Right lung (tissue), 10 donors: ENCODE measurements around the gene MIEN1. TPM values are rescaled to one million over a fixed set of nuclear protein-coding genes. Genes with fewer than 3 reads are reported as not detected.
"Not testable (repeated sequence)": the region's sequence is repeated elsewhere in the genome, so short reads cannot be mapped to it uniquely, and the experiment has no call there.

Experiments used
- DNase-seq, 2 donors: peaks; one replicate each; pipeline ENCODE4 v3.0.0-alpha.2; 2013
- long read RNA-seq, 8 donors: transcript quantifications; one replicate each; lab custom pipeline, GENCODE V29; 2026
- polyA plus RNA-seq, 5 donors: library from polyadenylated mRNA; unstranded; fragments of 120-200 nt; gene quantifications; one replicate each; pipeline versions ENCODE4 v1.2.1 to v1.2.3, GENCODE V29; 2013; ENCODE audit warnings: inconsistent platforms in 1 of 5, low replicate concordance in 1 of 5; ENCODE audit not compliant: insufficient read length in 5 of 5, insufficient read depth in 1 of 5

MIEN1 gene, protein sequence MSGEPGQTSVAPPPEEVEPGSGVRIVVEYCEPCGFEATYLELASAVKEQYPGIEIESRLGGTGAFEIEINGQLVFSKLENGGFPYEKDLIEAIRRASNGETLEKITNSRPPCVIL
- 10 to 100 TPM; 21.1 to 31.3 (median 24.0) TPM for polyA plus RNA-seq
- long read RNA-seq, donor 1, transcript MIEN1-201 (4 exons, 1,006 nt) = minor isoform, 32 of 89 reads
- long read RNA-seq, donor 1, transcript MIEN1-206 (1 exons, 1,999 nt) = major isoform, 52 of 89 reads
- long read RNA-seq, donor 1, partial matches to known transcripts = 0 of 89 reads
- long read RNA-seq, donor 1, other reads (novel, unspliced or antisense) = 0 of 89 reads
- long read RNA-seq, donor 2, transcript MIEN1-206 (1 exons, 1,999 nt) = minor isoform, 7 of 50 reads
- long read RNA-seq, donor 2, transcript MIEN1-201 (4 exons, 1,006 nt) = major isoform, 15 of 50 reads
- long read RNA-seq, donor 2, partial matches to known transcripts = 24 of 50 reads
- long read RNA-seq, donor 2, other reads (novel, unspliced or antisense) = 0 of 50 reads
- long read RNA-seq, donor 3, transcript MIEN1-201 (4 exons, 1,006 nt) = minor isoform, 19 of 85 reads
- long read RNA-seq, donor 3, transcript MIEN1-206 (1 exons, 1,999 nt) = major isoform, 62 of 85 reads
- long read RNA-seq, donor 3, partial matches to known transcripts = 0 of 85 reads
- long read RNA-seq, donor 3, other reads (novel, unspliced or antisense) = 0 of 85 reads
- long read RNA-seq, donor 4, transcript MIEN1-206 (1 exons, 1,999 nt) = major isoform, 37 of 58 reads
- long read RNA-seq, donor 4, transcript MIEN1-201 (4 exons, 1,006 nt) = minor isoform, 19 of 58 reads
- long read RNA-seq, donor 4, partial matches to known transcripts = 0 of 58 reads
- long read RNA-seq, donor 4, other reads (novel, unspliced or antisense) = 0 of 58 reads
- long read RNA-seq, donor 5, transcript MIEN1-201 (4 exons, 1,006 nt) = minor isoform, 24 of 130 reads
- long read RNA-seq, donor 5, transcript MIEN1-206 (1 exons, 1,999 nt) = major isoform, 51 of 130 reads
- long read RNA-seq, donor 5, partial matches to known transcripts = 49 of 130 reads
- long read RNA-seq, donor 5, other reads (novel, unspliced or antisense) = 0 of 130 reads
- long read RNA-seq, donor 6, transcript MIEN1-206 (1 exons, 1,999 nt) = major isoform, 34 of 69 reads
- long read RNA-seq, donor 6, transcript MIEN1-201 (4 exons, 1,006 nt) = minor isoform, 31 of 69 reads
- long read RNA-seq, donor 6, partial matches to known transcripts = 0 of 69 reads
- long read RNA-seq, donor 6, other reads (novel, unspliced or antisense) = 0 of 69 reads
- long read RNA-seq, donor 7, transcript MIEN1-206 (1 exons, 1,999 nt) = major isoform, 18 of 36 reads
- long read RNA-seq, donor 7, transcript MIEN1-201 (4 exons, 1,006 nt) = minor isoform, 15 of 36 reads
- long read RNA-seq, donor 7, partial matches to known transcripts = 0 of 36 reads
- long read RNA-seq, donor 7, other reads (novel, unspliced or antisense) = 0 of 36 reads
- long read RNA-seq, donor 8, transcript MIEN1-206 (1 exons, 1,999 nt) = major isoform, 20 of 30 reads
- long read RNA-seq, donor 8, transcript MIEN1-201 (4 exons, 1,006 nt) = minor isoform, 7 of 30 reads
- long read RNA-seq, donor 8, partial matches to known transcripts = 0 of 30 reads
- long read RNA-seq, donor 8, other reads (novel, unspliced or antisense) = 0 of 30 reads

GRCh38 chr17:39730095-39730921 lies at the start of gene MIEN1:
TSS of gene MIEN1 (minus strand) at chr17:39730532. CDS start at chr17:39730495, 37 bp downstream.
- peak; percentile 87 for DNase-seq

GRCh38 chr17:39777534-39778365 lies 47.4 kb upstream of the MIEN1 start:
- no peak for DNase-seq

- DNase-seq = no peak
Observed at GRCh38 chr17:39776252-39776651, 45.9 kb upstream of the MIEN1 start.

DNA sequence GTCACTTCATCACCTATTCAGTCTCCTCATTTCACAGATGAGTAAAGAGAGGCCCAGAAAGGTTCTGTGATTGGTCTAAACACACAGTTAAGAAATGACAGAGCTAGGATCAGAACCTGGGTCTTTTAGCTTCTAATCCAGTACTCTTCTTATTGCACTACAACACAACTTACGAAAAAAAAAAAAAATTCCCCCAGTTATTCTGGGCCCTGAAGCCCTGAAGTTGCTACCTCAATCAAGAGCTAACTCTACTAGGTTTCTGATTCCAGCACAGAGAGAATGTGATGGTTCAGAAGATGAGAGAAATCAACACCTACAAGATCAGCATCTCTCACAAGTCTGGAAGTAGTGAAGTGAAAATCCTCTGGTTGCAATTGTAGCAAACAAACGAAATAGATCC lies 44.7 kb upstream of the MIEN1 start:
- DNase-seq = no peak

DNA sequence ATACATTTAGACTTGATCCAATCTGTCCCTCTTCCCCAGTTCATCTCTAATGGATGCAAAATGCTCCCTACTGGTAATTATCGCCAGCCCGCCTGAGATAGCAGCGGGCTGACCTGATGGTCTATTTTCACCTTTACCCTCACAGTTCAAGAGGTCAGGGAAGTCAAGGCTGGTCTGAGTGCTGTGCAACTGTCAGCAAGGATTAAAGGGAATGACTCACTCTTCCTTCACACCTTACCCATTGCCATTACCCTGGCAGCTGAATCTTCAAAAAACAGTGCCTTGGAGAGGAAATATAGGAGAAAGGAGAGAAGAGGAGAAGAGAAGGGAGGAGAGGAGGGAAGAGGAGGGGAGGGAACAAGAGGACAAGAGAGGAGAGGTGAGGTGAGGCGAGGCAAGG lies 43.7 kb upstream of the MIEN1 start:
- DNase-seq = no peak

GRCh38 chr17:39772987-39773934 lies 42.9 kb upstream of the MIEN1 start:
- no peak for DNase-seq

GRCh38 chr17:39772415-39772814 lies 42.1 kb upstream of the MIEN1 start:
- no peak for DNase-seq

- DNase-seq = no peak
Observed at GRCh38 chr17:39769974-39770587, 39.7 kb upstream of the MIEN1 start.

- DNase-seq = no peak
Observed at GRCh38 chr17:39767147-39767546, 36.8 kb upstream of the MIEN1 start.

- no peak for DNase-seq
Observed at GRCh38 chr17:39765766-39766165, 35.4 kb upstream of the MIEN1 start.

- no peak for DNase-seq
Observed at GRCh38 chr17:39765175-39765574, 34.8 kb upstream of the MIEN1 start.

- DNase-seq = not testable (repeated sequence)
Observed at GRCh38 chr17:39764171-39764570, 33.8 kb upstream of the MIEN1 start.

DNA sequence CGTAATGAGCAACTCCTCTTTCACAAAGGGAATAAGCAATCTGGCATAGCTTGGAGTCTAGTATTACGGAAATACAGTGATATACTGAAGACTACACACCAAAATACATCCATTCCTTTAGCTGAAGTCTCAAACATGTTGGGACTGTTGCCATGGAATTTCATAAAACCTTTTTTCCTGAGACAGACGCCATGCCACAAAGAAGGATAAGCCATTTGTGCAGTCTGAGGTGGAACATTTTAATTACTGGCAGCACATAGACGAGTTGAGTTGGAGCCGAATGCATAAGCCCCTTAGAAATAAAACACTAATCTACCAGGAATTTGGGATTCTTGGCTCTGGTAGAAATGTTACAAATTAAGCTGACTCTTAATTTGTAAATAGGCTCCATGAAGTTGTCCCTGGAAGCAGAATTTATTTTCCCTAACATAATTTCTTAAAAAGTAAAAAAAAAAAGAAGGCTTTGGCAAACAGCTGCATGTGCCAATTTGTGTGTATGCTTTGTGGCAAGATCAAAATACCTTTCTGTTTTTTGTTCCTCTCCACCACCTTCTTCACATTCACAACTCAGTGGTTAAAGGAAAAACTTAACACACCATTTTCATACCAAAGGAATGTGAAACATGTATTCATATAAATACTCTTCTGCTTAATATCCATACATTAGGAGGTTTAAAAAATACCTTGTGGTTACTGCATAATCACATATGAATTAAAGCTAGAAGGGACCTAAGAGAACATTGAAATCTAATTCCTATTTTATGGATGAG lies 32.9 kb upstream of the MIEN1 start:
- no peak for DNase-seq

GRCh38 chr17:39761861-39762496 lies 31.6 kb upstream of the MIEN1 start:
- no peak for DNase-seq

GRCh38 chr17:39759204-39759603 lies 28.9 kb upstream of the MIEN1 start:
- DNase-seq = no peak
